ENCODE results near the gene SIAE. TPM values are rescaled to one million over a fixed set of nuclear protein-coding genes. Genes with fewer than 3 reads are reported as not detected.

Gene SIAE
- total and polyA plus RNA-seq, 2 experiments from 2014 or later, result 5.7 to 7.9 TPM

GRCh38 chr11:124669193-124669592 is 4.3 kb downstream of the SIAE start:
- Histone ChIP-seq H3K27me3 (peaks cover 58% of the 10 kb centered on the region), H3K27ac (no peak overlapping the region), H3K4me3 (no peak overlapping the region), H3K36me3 (no peaks in the 10 kb centered on the region), H3K9me3 (ENCODE audit: low read depth) (no peaks in the 10 kb centered on the region), H3K4me1 (ENCODE audit: low read depth) (peaks cover 4% of the 10 kb centered on the region)
- peak; percentile 59 to 69 for DNase-seq (ENCODE audit: low read depth in 1 of 2, low spot score in 1 of 2)
- TF ChIP-seq CTCF (IDR thresholded peaks at IDR 0.05; ENCODE audit: low read depth, low read length), result peak; percentile 60

GRCh38 chr11:124667601-124668000 is 5.9 kb downstream of the SIAE start:
- Histone ChIP-seq H3K9me3 (ENCODE audit: low read depth) (no peaks in the 10 kb centered on the region), H3K27me3 (peaks cover 58% of the 10 kb centered on the region), H3K36me3 (no peaks in the 10 kb centered on the region), H3K4me3 (no peak overlapping the region), H3K27ac (no peak overlapping the region), H3K4me1 (ENCODE audit: low read depth) (peaks cover 1% of the 10 kb centered on the region)
- TF ChIP-seq CTCF (IDR thresholded peaks at IDR 0.05; ENCODE audit: low read depth, low read length), result no peak
- DNase-seq (ENCODE audit: low read depth in 1 of 2, low spot score in 1 of 2), result no peak

- H3K27ac ChIP-seq, result no peak overlapping the region
- no peaks in the 10 kb centered on the region for H3K36me3 ChIP-seq
- peaks cover 28% of the 10 kb centered on the region for H3K27me3 ChIP-seq
- no peak for TF ChIP-seq CTCF (IDR thresholded peaks at IDR 0.05; ENCODE audit: low read depth, low read length)
- DNase-seq (ENCODE audit: low read depth in 1 of 2, low spot score in 1 of 2), result no peak
- no peaks in the 10 kb centered on the region for H3K4me1 ChIP-seq (ENCODE audit: low read depth)
- H3K9me3 ChIP-seq (ENCODE audit: low read depth), result no peaks in the 10 kb centered on the region
- no peak overlapping the region for H3K4me3 ChIP-seq
These were observed 9.7 kb downstream of the SIAE start for GRCh38 chr11:124663861-124664260.

- no peak for TF ChIP-seq CTCF (IDR thresholded peaks at IDR 0.05; ENCODE audit: low read depth, low read length)
- Histone ChIP-seq H3K4me1 (ENCODE audit: low read depth) (no peaks in the 10 kb centered on the region), H3K36me3 (no peaks in the 10 kb centered on the region), H3K9me3 (ENCODE audit: low read depth) (no peaks in the 10 kb centered on the region), H3K27me3 (peaks cover 13% of the 10 kb centered on the region), H3K4me3 (no peak overlapping the region), H3K27ac (no peak overlapping the region)
- DNase-seq (ENCODE audit: low read depth in 1 of 2, low spot score in 1 of 2), result no peak
These were observed 11.4 kb downstream of the SIAE start for GRCh38 chr11:124662106-124662505.

- Histone ChIP-seq H3K36me3 (no peaks in the 10 kb centered on the region), H3K27me3 (peaks cover 12% of the 10 kb centered on the region), H3K9me3 (ENCODE audit: low read depth) (no peaks in the 10 kb centered on the region), H3K4me3 (no peak overlapping the region), H3K27ac (no peak overlapping the region), H3K4me1 (ENCODE audit: low read depth) (no peaks in the 10 kb centered on the region)
- no peak for TF ChIP-seq CTCF (IDR thresholded peaks at IDR 0.05; ENCODE audit: low read depth, low read length)
- no peak for DNase-seq (ENCODE audit: low read depth in 1 of 2, low spot score in 1 of 2)
These were observed 12.0 kb downstream of the SIAE start for GRCh38 chr11:124661553-124661952.

- DNase-seq (ENCODE audit: low read depth in 1 of 2, low spot score in 1 of 2), result no peak
- Histone ChIP-seq H3K27ac (no peak overlapping the region), H3K4me1 (ENCODE audit: low read depth) (no peaks in the 10 kb centered on the region), H3K36me3 (no peaks in the 10 kb centered on the region), H3K9me3 (ENCODE audit: low read depth) (no peaks in the 10 kb centered on the region), H3K4me3 (no peak overlapping the region), H3K27me3 (peaks cover 7% of the 10 kb centered on the region)
- TF ChIP-seq CTCF (IDR thresholded peaks at IDR 0.05; ENCODE audit: low read depth, low read length), result no peak
These were observed 14.6 kb downstream of the SIAE start for GRCh38 chr11:124658986-124659385.

Data from cardiac muscle cell (in vitro differentiated cells and primary cell).